Jurkat, Clone E6-1 (cell line): Measurements from ENCODE around the gene CHAD.
"Not testable (repeated sequence)": the region's sequence is repeated elsewhere in the genome, so short reads cannot be mapped to it uniquely, and the experiment has no call there.

Source experiments
- DNase-seq: peaks from one replicate; pipeline ENCODE4 v3.0.0-alpha.2; 2011; ENCODE audit warnings: low read depth, low spot score
- H3K4me3 ChIP-seq: 2 replicates; pipeline ENCODE4 v1.5.1; 2011; ENCODE audit warnings: mild to moderate bottlenecking, low read length, control low read depth, moderate library complexity

The CHAD gene

GRCh38 chr17:50424246-50424995 is 44.3 kb downstream of the CHAD start:
- no peak for DNase-seq
- no peak overlapping the region for H3K4me3 ChIP-seq

- peak; percentile 28 for DNase-seq
These were observed 45.0 kb downstream of the CHAD start for GRCh38 chr17:50423553-50424159.

GRCh38 chr17:50422738-50423137 is 45.9 kb downstream of the CHAD start:
- H3K4me3 ChIP-seq: no peak overlapping the region
- DNase-seq: no peak

More at GRCh38 chr17:50423553-50424159, 45.0 kb downstream of the CHAD start:
- no peak overlapping the region for H3K4me3 ChIP-seq

GRCh38 chr17:50421308-50422051 is 47.2 kb downstream of the CHAD start:
- DNase-seq: peak; percentile 41
- peak overlapping the region; percentile 30 for H3K4me3 ChIP-seq

- DNase-seq: no peak
These were observed 48.1 kb downstream of the CHAD start for GRCh38 chr17:50420419-50421112.

GRCh38 chr17:50419577-50419976 is 49.1 kb downstream of the CHAD start:
- not testable (repeated sequence) for DNase-seq, H3K4me3 ChIP-seq

More at GRCh38 chr17:50420419-50421112, 48.1 kb downstream of the CHAD start:
- H3K4me3 ChIP-seq: no peak overlapping the region

GRCh38 chr17:50414808-50415207 is 53.9 kb downstream of the CHAD start:
- no peak for DNase-seq
- H3K4me3 ChIP-seq: no peak overlapping the region
